ENCODE data around the gene PRDM15.

- TF ChIP-seq POLR2A (IDR thresholded peaks at IDR 0.05) = no peak
- no peak for TF ChIP-seq CTCF (IDR thresholded peaks at IDR 0.05)
- TF ChIP-seq POLR2AphosphoS5 (IDR thresholded peaks at IDR 0.05) = no peak
Observed at GRCh38 chr21:41928621-41929220, 49.6 kb upstream of the PRDM15 start.

All from transverse colon (tissue), 4 donors.